Kidney tubule cell (primary cell): ENCODE data around the gene BMAL2.

Experiments
- DNase-seq: peaks from one replicate; pipeline ENCODE4 v3.0.0-alpha.2; 2018; ENCODE audit warnings: low spot score

BMAL2 gene

DNA sequence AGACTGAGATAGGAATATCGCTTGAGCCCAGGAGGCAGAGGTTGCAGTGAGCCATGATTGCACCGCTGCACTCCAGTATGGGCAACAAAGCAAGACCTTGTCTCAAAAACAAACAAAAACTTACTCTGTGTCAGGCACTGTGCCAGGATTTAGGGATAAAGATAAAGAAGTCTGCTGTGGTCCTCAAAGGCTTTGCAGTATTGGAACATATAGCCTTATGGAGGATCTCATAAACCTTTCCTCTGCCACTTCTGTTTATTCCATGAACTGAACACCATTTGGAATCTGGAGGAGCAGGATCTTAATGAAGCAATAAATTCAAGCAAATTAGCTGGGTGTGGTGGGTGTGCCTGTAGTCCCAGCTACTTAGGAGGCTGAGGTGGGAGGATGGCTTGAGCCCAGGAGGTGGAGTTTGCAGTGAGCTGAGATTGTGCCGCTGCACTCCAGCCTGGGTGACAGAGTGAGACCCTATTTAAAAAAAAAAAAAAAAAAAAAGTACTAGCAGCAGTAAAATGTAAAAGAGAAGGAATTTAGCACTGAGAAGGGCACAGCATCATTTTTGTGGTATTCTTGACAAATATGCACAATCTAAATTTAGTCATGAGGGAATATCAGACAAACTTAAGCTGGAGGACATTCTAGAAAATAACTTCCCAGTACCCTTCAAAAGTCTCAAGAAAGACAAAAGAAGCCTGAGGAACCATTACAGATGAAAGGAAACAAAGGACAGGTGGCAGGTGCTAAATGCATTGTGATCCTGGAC, 27.1 kb downstream of the BMAL2 start:
- DNase-seq, result no peak

DNA sequence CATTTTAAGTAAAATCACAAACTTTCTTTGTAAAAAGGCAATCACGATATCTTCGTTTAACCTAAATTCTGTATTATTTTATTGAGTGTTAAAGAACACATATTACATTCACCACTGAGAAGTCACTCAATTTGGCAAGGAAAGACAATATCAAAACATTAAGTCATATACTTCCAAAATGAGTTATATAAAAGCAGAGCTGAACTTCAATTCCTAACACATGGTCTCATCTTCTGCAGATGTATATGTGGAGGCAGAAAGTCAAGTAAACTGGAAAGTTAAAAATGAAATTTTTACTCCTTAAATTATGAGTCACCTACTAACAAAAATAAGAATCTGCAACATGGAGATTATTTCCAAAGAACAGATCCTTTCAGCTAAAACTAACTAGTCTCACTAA, 28.7 kb downstream of the BMAL2 start:
- DNase-seq, result no peak

DNA sequence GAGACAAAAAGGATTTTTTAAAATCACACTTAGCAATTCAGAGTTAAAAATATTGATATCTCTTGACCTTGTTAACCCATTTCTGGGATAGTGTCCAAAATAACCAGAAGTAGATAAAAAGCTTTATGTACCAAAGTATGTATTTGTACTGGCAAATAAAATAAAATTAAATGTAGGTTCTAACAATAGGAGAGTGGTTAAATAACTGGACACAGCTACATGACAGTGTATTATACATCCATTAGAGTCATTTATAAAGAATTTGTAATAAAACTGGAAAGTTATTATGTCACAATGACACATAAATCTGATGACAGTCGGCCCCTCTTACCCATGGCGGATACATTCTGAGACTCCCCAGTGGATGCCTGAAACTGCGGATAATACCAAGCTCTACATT, 34.0 kb downstream of the BMAL2 start:
- no peak for DNase-seq

DNA sequence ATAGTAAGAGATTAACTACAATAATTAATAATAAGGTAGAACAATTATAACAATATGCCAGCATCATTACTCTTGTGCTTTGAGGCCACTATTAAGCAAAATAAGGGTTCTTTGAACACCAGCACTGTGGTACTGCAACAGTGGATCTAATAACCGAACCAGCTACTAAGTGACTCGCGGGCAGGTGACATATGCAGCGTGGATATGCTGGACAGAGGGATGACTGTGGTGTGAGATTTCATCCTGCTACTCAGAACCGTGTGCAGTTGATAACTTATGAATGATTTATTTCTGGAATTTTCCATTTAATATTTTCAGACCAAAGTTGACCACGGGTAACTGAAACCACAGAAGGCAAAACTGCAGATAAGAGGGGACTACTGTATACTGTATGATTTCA, 34.4 kb downstream of the BMAL2 start:
- DNase-seq, result peak; percentile 54

DNA sequence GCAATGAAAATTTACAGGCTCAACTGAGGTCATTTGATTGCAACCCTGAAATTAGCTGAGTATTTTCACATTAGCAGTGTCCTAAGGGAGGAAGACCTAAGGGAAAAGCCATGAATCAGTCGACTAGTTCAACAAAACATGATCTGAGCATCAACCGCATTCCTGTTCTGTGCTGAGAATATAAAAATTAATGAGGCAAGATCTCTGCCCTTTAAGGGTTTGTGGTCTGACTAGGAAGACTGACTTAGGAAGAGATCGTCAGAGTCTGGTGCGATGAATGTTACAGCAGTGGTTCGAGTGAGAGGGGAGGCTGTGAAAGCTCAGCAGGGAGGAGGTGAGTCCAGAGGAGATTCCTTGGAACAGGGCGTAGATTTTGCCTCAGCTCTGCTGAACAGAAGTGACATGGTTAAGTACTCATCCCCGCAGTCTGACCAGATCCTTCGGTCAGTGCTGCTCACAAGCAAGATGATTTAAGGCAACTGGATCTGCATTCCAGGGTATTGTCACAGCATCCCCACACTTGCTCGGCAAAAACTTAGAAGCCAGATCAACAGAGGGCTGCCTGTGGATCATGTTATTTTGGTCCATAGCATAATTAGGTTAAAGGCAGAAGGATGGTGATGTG, 49.6 kb downstream of the BMAL2 start:
- DNase-seq, result peak; percentile 86
